Measurements from ENCODE around the gene SART3.

The SART3 gene

GRCh38 chr12:108479364-108480070, 81.5 kb downstream of the SART3 start:
- no peak for DNase-seq
- no peaks in the 10 kb centered on the region for H3K36me3 Mint-ChIP-seq
- peaks cover 18 to 42% of the 10 kb centered on the region in 2 donors for H3K27me3 Mint-ChIP-seq
- H3K4me1 Mint-ChIP-seq, result no peaks in the 10 kb centered on the region
- no peak overlapping the region for H3K4me3 Mint-ChIP-seq
- no peak overlapping the region for H3K27ac Mint-ChIP-seq
- ATAC-seq (replicated peaks), result peak; percentile 50 to 79
- H3K9me3 Mint-ChIP-seq, result peaks cover 0 to 1% of the 10 kb centered on the region in 2 donors

GRCh38 chr12:108478611-108479206, 82.3 kb downstream of the SART3 start:
- no peak overlapping the region for H3K4me3 Mint-ChIP-seq

GRCh38 chr12:108477881-108478259, 83.1 kb downstream of the SART3 start:
- Mint-ChIP-seq H3K27me3 (peaks cover 26 to 39% of the 10 kb centered on the region in 2 donors), H3K4me1 (no peaks in the 10 kb centered on the region), H3K36me3 (no peaks in the 10 kb centered on the region), H3K9me3 (peaks cover 1 to 4% of the 10 kb centered on the region in 2 donors), H3K4me3 (no peak overlapping the region), H3K27ac (no peak overlapping the region)
- ATAC-seq (replicated peaks), result no peak
- no peak for DNase-seq

More at GRCh38 chr12:108478611-108479206, 82.3 kb downstream of the SART3 start:
- DNase-seq (no peak), ATAC-seq (replicated peaks) (no peak)
- Mint-ChIP-seq H3K27ac (no peak overlapping the region), H3K9me3 (no peaks in the 10 kb centered on the region), H3K36me3 (no peaks in the 10 kb centered on the region), H3K27me3 (peaks cover 22 to 39% of the 10 kb centered on the region in 2 donors), H3K4me1 (no peaks in the 10 kb centered on the region)

- H3K27ac Mint-ChIP-seq, result no peak overlapping the region
- H3K27me3 Mint-ChIP-seq, result peaks cover 26 to 39% of the 10 kb centered on the region in 2 donors
- H3K9me3 Mint-ChIP-seq, result peaks cover 1 to 4% of the 10 kb centered on the region in 2 donors
These were observed 83.7 kb downstream of the SART3 start for GRCh38 chr12:108477055-108477880.

GRCh38 chr12:108475396-108475795, 85.6 kb downstream of the SART3 start:
- Mint-ChIP-seq H3K4me1 (no peaks in the 10 kb centered on the region), H3K4me3 (no peak overlapping the region), H3K9me3 (peaks cover 1 to 4% of the 10 kb centered on the region in 2 donors), H3K27me3 (peaks cover 26 to 32% of the 10 kb centered on the region in 2 donors), H3K36me3 (no peaks in the 10 kb centered on the region), H3K27ac (no peak overlapping the region)
- DNase-seq (no peak), ATAC-seq (replicated peaks) (no peak)

More at GRCh38 chr12:108477055-108477880, 83.7 kb downstream of the SART3 start:
- Mint-ChIP-seq H3K4me1 (no peaks in the 10 kb centered on the region), H3K36me3 (no peaks in the 10 kb centered on the region), H3K4me3 (no peak overlapping the region)
- DNase-seq (no peak), ATAC-seq (replicated peaks) (no peak)

- Mint-ChIP-seq H3K36me3 (no peaks in the 10 kb centered on the region), H3K27ac (no peak overlapping the region), H3K4me3 (no peak overlapping the region), H3K9me3 (peaks cover 1 to 4% of the 10 kb centered on the region in 2 donors), H3K4me1 (no peaks in the 10 kb centered on the region), H3K27me3 (peaks cover 21 to 32% of the 10 kb centered on the region in 2 donors)
- ATAC-seq (replicated peaks), result no peak
- no peak for DNase-seq
These were observed 87.4 kb downstream of the SART3 start for GRCh38 chr12:108473400-108474055.
